ENCODE results near the gene PARP15. TPM values are rescaled to one million over a fixed set of nuclear protein-coding genes. Genes with fewer than 3 reads are reported as not detected.

The PARP15 gene
- total and polyA plus RNA-seq, 2 donors (not counting 1 experiment from before 2014, with no cell fraction given), result 0.62 to 1.2 TPM

- Histone ChIP-seq H3K9ac (ENCODE audit: insufficient read depth, low read length) (no peak overlapping the region), H3K9me3 (ENCODE audit: control insufficient read depth, insufficient read depth, low read depth, low read length) (no peaks in the 10 kb centered on the region), H3K79me2 (ENCODE audit: control insufficient read depth, insufficient read depth, low read length) (no peaks in the 10 kb centered on the region), H2AFZ (ENCODE audit: low read length) (no peak overlapping the region), H3K27me3 (ENCODE audit: control insufficient read depth, insufficient read depth, low read length) (no peaks in the 10 kb centered on the region), H3K4me1 (ENCODE audit: control insufficient read depth, extremely low read depth, insufficient read depth, low read length) (no peaks in the 10 kb centered on the region), H3K4me2 (ENCODE audit: extremely low read depth, insufficient read depth, low read length) (no peak overlapping the region), H3K27ac (ENCODE audit: insufficient read depth, low read length) (no peak overlapping the region), H3K36me3 (ENCODE audit: control insufficient read depth, insufficient read depth, low read length) (peaks cover 7% of the 10 kb centered on the region), H3K4me3 (replicated peaks in 1 of 4; ENCODE audit: control extremely low read depth in 1 of 4, insufficient read depth in 1 of 4, low read depth in 3 of 4, low read length in 4 of 4) (no peak overlapping the region), H4K20me1 (ENCODE audit: control insufficient read depth, extremely low read depth, insufficient read depth, low read length) (no peaks in the 10 kb centered on the region)
- peak; percentile 23 to 74 for DNase-seq (ENCODE audit: low read depth in 2 of 2)
- TF ChIP-seq CTCF (conservative IDR thresholded peaks at IDR 0.05 in 1 of 2, IDR thresholded peaks at IDR 0.05 in 1 of 2; ENCODE audit: low read depth in 1 of 2, low read length in 2 of 2), result peak in 1 of 2 donors; percentile 24
- no peak for TF ChIP-seq EZH2 (IDR thresholded peaks at IDR 0.05; ENCODE audit: low read length, missing control alignments)
Measured at GRCh38 chr3:122572940-122573412, 4.5 kb upstream of the PARP15 start.

GRCh38 chr3:122576174-122576940 is 1.1 kb upstream of the PARP15 start:
- Histone ChIP-seq H3K4me2 (ENCODE audit: extremely low read depth, insufficient read depth, low read length) (no peak overlapping the region), H3K36me3 (ENCODE audit: control insufficient read depth, insufficient read depth, low read length) (no peaks in the 10 kb centered on the region), H3K79me2 (ENCODE audit: control insufficient read depth, insufficient read depth, low read length) (no peaks in the 10 kb centered on the region), H3K4me3 (replicated peaks in 1 of 4; ENCODE audit: control extremely low read depth in 1 of 4, insufficient read depth in 1 of 4, low read depth in 3 of 4, low read length in 4 of 4) (no peak overlapping the region), H3K9me3 (ENCODE audit: control insufficient read depth, insufficient read depth, low read depth, low read length) (no peaks in the 10 kb centered on the region), H3K4me1 (ENCODE audit: control insufficient read depth, extremely low read depth, insufficient read depth, low read length) (no peaks in the 10 kb centered on the region), H3K27ac (ENCODE audit: insufficient read depth, low read length) (no peak overlapping the region), H3K9ac (ENCODE audit: insufficient read depth, low read length) (no peak overlapping the region), H2AFZ (ENCODE audit: low read length) (no peak overlapping the region), H4K20me1 (ENCODE audit: control insufficient read depth, extremely low read depth, insufficient read depth, low read length) (no peaks in the 10 kb centered on the region), H3K27me3 (ENCODE audit: control insufficient read depth, insufficient read depth, low read length) (no peaks in the 10 kb centered on the region)
- TF ChIP-seq CTCF (conservative IDR thresholded peaks at IDR 0.05 in 1 of 2, IDR thresholded peaks at IDR 0.05 in 1 of 2; ENCODE audit: low read depth in 1 of 2, low read length in 2 of 2) (no peak), EZH2 (IDR thresholded peaks at IDR 0.05; ENCODE audit: low read length, missing control alignments) (no peak)
- no peak for DNase-seq (ENCODE audit: low read depth in 2 of 2)

- Histone ChIP-seq H3K27me3 (ENCODE audit: control insufficient read depth, insufficient read depth, low read length) (no peaks in the 10 kb centered on the region), H2AFZ (ENCODE audit: low read length) (no peak overlapping the region)
- DNase-seq (ENCODE audit: low read depth in 2 of 2), result no peak
Measured at GRCh38 chr3:122578069-122578740, 755 bp downstream of the PARP15 start.

More at GRCh38 chr3:122578069-122578740, 755 bp downstream of the PARP15 start:
- H3K79me2 ChIP-seq (ENCODE audit: control insufficient read depth, insufficient read depth, low read length), result no peaks in the 10 kb centered on the region
- H3K27ac ChIP-seq (ENCODE audit: insufficient read depth, low read length), result no peak overlapping the region
- TF ChIP-seq CTCF (conservative IDR thresholded peaks at IDR 0.05 in 1 of 2, IDR thresholded peaks at IDR 0.05 in 1 of 2; ENCODE audit: low read depth in 1 of 2, low read length in 2 of 2), result no peak
- TF ChIP-seq EZH2 (IDR thresholded peaks at IDR 0.05; ENCODE audit: low read length, missing control alignments), result no peak
- no peaks in the 10 kb centered on the region for H3K9me3 ChIP-seq (ENCODE audit: control insufficient read depth, insufficient read depth, low read depth, low read length)
- no peaks in the 10 kb centered on the region for H4K20me1 ChIP-seq (ENCODE audit: control insufficient read depth, extremely low read depth, insufficient read depth, low read length)
- no peaks in the 10 kb centered on the region for H3K36me3 ChIP-seq (ENCODE audit: control insufficient read depth, insufficient read depth, low read length)
- peak overlapping the region; percentile 3 to 58 (median 40) for H3K4me3 ChIP-seq (replicated peaks in 1 of 4; ENCODE audit: control extremely low read depth in 1 of 4, insufficient read depth in 1 of 4, low read depth in 3 of 4, low read length in 4 of 4)
- H3K9ac ChIP-seq (ENCODE audit: insufficient read depth, low read length), result no peak overlapping the region
- H3K4me1 ChIP-seq (ENCODE audit: control insufficient read depth, extremely low read depth, insufficient read depth, low read length), result no peaks in the 10 kb centered on the region
- peak overlapping the region; percentile 5 for H3K4me2 ChIP-seq (ENCODE audit: extremely low read depth, insufficient read depth, low read length)
